Measurements from ENCODE around the gene DENND2A.
"Not testable (repeated sequence)": the region's sequence is repeated elsewhere in the genome, so short reads cannot be mapped to it uniquely, and the experiment has no call there.

DENND2A gene

GRCh38 chr7:140673063-140673773 lies 32.6 kb upstream of the DENND2A start:
- DNase-seq, result no peak

- DNase-seq, result no peak
These were observed 31.9 kb upstream of the DENND2A start, which contains the start of gene ADCK2 for GRCh38 chr7:140672382-140673062. Gene ADCK2 (plus strand): TSS chr7:140672945. CDS start chr7:140673331, 386 bp downstream.

GRCh38 chr7:140671966-140672365 lies 31.4 kb upstream of the DENND2A start:
- DNase-seq, result no peak

GRCh38 chr7:140670343-140670935 lies 29.8 kb upstream of the DENND2A start:
- no peak for DNase-seq

- DNase-seq, result not testable (repeated sequence)
These were observed 29.2 kb upstream of the DENND2A start for GRCh38 chr7:140669862-140670261.

- no peak for DNase-seq
These were observed 28.7 kb upstream of the DENND2A start for GRCh38 chr7:140669352-140669751.

GRCh38 chr7:140668641-140669040 lies 28.0 kb upstream of the DENND2A start:
- no peak for DNase-seq

GRCh38 chr7:140667476-140667875 lies 26.9 kb upstream of the DENND2A start:
- DNase-seq, result no peak

- not testable (repeated sequence) for DNase-seq
These were observed 22.3 kb upstream of the DENND2A start for GRCh38 chr7:140662938-140663337.

- DNase-seq, result no peak
These were observed 20.5 kb upstream of the DENND2A start for GRCh38 chr7:140661124-140661523.

GRCh38 chr7:140659856-140660255 lies 19.2 kb upstream of the DENND2A start:
- DNase-seq, result no peak

GRCh38 chr7:140657891-140658290 lies 17.3 kb upstream of the DENND2A start:
- no peak for DNase-seq

GRCh38 chr7:140656548-140657515 lies 16.2 kb upstream of the DENND2A start:
- no peak for DNase-seq

- no peak for DNase-seq
These were observed 15.1 kb upstream of the DENND2A start for GRCh38 chr7:140655511-140656408.

- DNase-seq, result no peak
These were observed 14.0 kb upstream of the DENND2A start for GRCh38 chr7:140654661-140655060.

- DNase-seq, result no peak
These were observed 13.4 kb upstream of the DENND2A start for GRCh38 chr7:140654109-140654387.

- no peak for DNase-seq
These were observed 12.9 kb upstream of the DENND2A start for GRCh38 chr7:140653319-140654108.

- no peak for DNase-seq
These were observed 9.8 kb upstream of the DENND2A start for GRCh38 chr7:140650367-140650766.

- no peak for DNase-seq
These were observed 9.1 kb upstream of the DENND2A start for GRCh38 chr7:140649556-140650205.

GRCh38 chr7:140646931-140647647 lies 6.5 kb upstream of the DENND2A start:
- no peak for DNase-seq
